ENCODE data around the gene ELAVL4. TPM values are rescaled to one million over a fixed set of nuclear protein-coding genes. Genes with fewer than 3 reads are reported as not detected.

Gene ELAVL4
- total RNA-seq, 2 donors from 2014 or later: not detected

Other genes with a start within 250 kb of the ELAVL4 start
- gene AGBL4, start 85.0 kb upstream of the ELAVL4 start, total RNA-seq: under 1 TPM in 1 of 2 donors, not detected in 1; 0.19 TPM

Measured in activated naive CD4-positive, alpha-beta T cell treated with anti-CD3 and anti-CD28 coated beads, Interleukin-2, amount 50 U/mL, for 72 hours (primary cell).